Measurements from ENCODE around the gene CLDN15. TPM values are rescaled to one million over a fixed set of nuclear protein-coding genes. Genes with fewer than 3 reads are reported as not detected.
A peak's percentile ranks its signal among the peaks of the same experiment; 100 is the strongest.

The CLDN15 gene
- total RNA-seq, 2 experiments from 2014 or later, result 14.2 to 15.8 TPM

GRCh38 chr7:101244375-101245146 lies 7.0 kb upstream of the CLDN15 start, which contains the start of gene FIS1:
Gene FIS1 (minus strand): TSS chr7:101245081. CDS start chr7:101245004, 77 bp downstream.
- CTCF ChIA-PET, result interaction anchor here (0.8 to 4.2 kb wide), 26 partner anchors 8 to 369 kb away, joined by 3 to 49 read pairs (median 4); partner anchors contain the start of genes PLOD3, VGF and ZNHIT1
- H3K27me3 Mint-ChIP-seq, result no peaks in the 10 kb centered on the region
- POLR2A ChIA-PET, result interaction anchor here (0.7 to 2.7 kb wide), 9 partner anchors 8 to 358 kb away, joined by 3 to 22 read pairs (median 4); partner anchors contain the start of genes PLOD3, VGF and ZNHIT1
- H3K4me1 Mint-ChIP-seq (ENCODE audit: low read depth), result peaks cover 28% of the 10 kb centered on the region
- H3K27ac Mint-ChIP-seq, result peak within 1 kb of the TSS; percentile 97
- peak within 1 kb of the TSS; percentile 85 for H3K4me3 Mint-ChIP-seq
- ATAC-seq, result peak; percentile 95
- peak; percentile 97 for DNase-seq
- H3K36me3 Mint-ChIP-seq (ENCODE audit: low read depth), result peaks cover 28% of the 10 kb centered on the region
- peak; percentile 69 for TF ChIP-seq CTCF (IDR thresholded peaks at IDR 0.05)
- intact Hi-C loops (cut with micrococcal nuclease), result no loop called here
- H3K9me3 Mint-ChIP-seq, result no peaks in the 10 kb centered on the region

GRCh38 chr7:101243646-101244374 lies 6.2 kb upstream of the CLDN15 start:
- POLR2A ChIA-PET, result interaction anchor here (0.5 to 2.7 kb wide), 7 partner anchors 9 to 354 kb away, joined by 3 to 22 read pairs (median 4); partner anchors contain the start of genes PLOD3, VGF and ZNHIT1
- peaks cover 28% of the 10 kb centered on the region for H3K4me1 Mint-ChIP-seq (ENCODE audit: low read depth)
- peak; percentile 22 for DNase-seq
- no peaks in the 10 kb centered on the region for H3K9me3 Mint-ChIP-seq
- intact Hi-C loops (cut with micrococcal nuclease), result no loop called here
- TF ChIP-seq CTCF (IDR thresholded peaks at IDR 0.05), result peak; percentile 99
- H3K4me3 Mint-ChIP-seq, result peak overlapping the region; percentile 85
- peak overlapping the region; percentile 97 for H3K27ac Mint-ChIP-seq
- peaks cover 26% of the 10 kb centered on the region for H3K36me3 Mint-ChIP-seq (ENCODE audit: low read depth)
- no peaks in the 10 kb centered on the region for H3K27me3 Mint-ChIP-seq
- no peak for ATAC-seq
- CTCF ChIA-PET, result interaction anchor here (0.8 to 4.2 kb wide), 26 partner anchors 9 to 368 kb away, joined by 3 to 49 read pairs (median 4); partner anchors contain the start of genes PLOD3, VGF and ZNHIT1

- intact Hi-C loops (cut with micrococcal nuclease), result no loop called here
Observed at GRCh38 chr7:101241443-101242349, 4.1 kb upstream of the CLDN15 start.

GRCh38 chr7:101241015-101241363 lies 3.4 kb upstream of the CLDN15 start:
- DNase-seq, result no peak
- Mint-ChIP-seq H3K27ac (no peak overlapping the region), H3K4me1 (ENCODE audit: low read depth) (peaks cover 20% of the 10 kb centered on the region), H3K4me3 (no peak overlapping the region), H3K9me3 (no peaks in the 10 kb centered on the region), H3K27me3 (no peaks in the 10 kb centered on the region), H3K36me3 (ENCODE audit: low read depth) (peaks cover 24% of the 10 kb centered on the region)
- ATAC-seq, result no peak
- TF ChIP-seq CTCF (IDR thresholded peaks at IDR 0.05), result no peak
- ChIA-PET CTCF (interaction anchor here (1.1 kb wide), 1 partner anchor 97 kb away, joined by 3 read pairs; no protein-coding TSS in a partner anchor), POLR2A (no interaction called here)
- intact Hi-C loops (cut with micrococcal nuclease), result no loop called here

More at GRCh38 chr7:101241443-101242349, 4.1 kb upstream of the CLDN15 start:
- Mint-ChIP-seq H3K4me1 (ENCODE audit: low read depth) (peaks cover 21% of the 10 kb centered on the region), H3K36me3 (ENCODE audit: low read depth) (peaks cover 24% of the 10 kb centered on the region), H3K9me3 (no peaks in the 10 kb centered on the region), H3K27me3 (no peaks in the 10 kb centered on the region), H3K4me3 (no peak overlapping the region), H3K27ac (no peak overlapping the region)
- DNase-seq (no peak), ATAC-seq (no peak)
- no peak for TF ChIP-seq CTCF (IDR thresholded peaks at IDR 0.05)
- ChIA-PET POLR2A (no interaction called here), CTCF (interaction anchor here (1.1 kb wide), 1 partner anchor 98 kb away, joined by 3 read pairs; no protein-coding TSS in a partner anchor)
